ENCODE measurements around the gene PPEF2. TPM values are rescaled to one million over a fixed set of nuclear protein-coding genes. Genes with fewer than 3 reads are reported as not detected.

The PPEF2 gene
- total RNA-seq, 2 donors from 2014 or later = not detected

DNA sequence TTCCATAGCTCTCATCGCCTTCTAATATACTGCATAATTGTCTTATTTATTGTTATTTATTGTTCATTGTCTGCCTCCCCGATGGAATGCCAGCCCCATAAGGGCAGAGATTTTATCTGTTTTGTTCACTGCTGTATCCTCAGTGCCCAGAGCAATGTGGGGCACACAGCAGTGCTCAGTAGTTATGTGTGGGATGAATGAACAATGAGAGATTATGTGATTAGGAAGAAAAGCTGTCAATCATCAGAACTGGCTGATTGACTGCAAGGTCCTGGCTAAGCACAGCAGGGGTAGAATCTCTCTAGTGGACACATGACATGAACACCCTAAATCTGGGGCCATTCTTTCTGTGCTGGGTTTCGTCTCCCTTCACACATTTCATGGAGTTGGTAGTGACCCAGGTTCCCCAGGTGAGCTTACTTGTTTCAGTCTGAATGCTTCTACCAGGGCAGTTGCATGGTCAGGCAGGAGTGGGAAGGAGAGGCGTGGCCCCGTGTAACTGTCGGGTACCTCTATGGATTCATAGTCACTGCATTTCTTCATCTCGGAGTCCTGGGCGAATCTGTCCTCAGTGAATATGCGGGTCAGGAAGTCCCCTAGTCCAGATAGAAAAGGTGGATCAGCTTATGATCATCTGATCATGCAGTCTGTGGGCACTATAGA, 12.6 kb downstream of the PPEF2 start:
- H3K9me3 ChIP-seq = no peaks in the 10 kb centered on the region
- no peak for DNase-seq
- no peak overlapping the region for H3K4me3 ChIP-seq
- ATAC-seq = no peak
- no peaks in the 10 kb centered on the region for H3K36me3 ChIP-seq (replicated peaks in 1 of 2; ENCODE audit: insufficient read depth in 1 of 2, low read depth in 2 of 2)
- intact Hi-C loops (cut with DNase I) = no loop called here
- TF ChIP-seq, protein P1, sequence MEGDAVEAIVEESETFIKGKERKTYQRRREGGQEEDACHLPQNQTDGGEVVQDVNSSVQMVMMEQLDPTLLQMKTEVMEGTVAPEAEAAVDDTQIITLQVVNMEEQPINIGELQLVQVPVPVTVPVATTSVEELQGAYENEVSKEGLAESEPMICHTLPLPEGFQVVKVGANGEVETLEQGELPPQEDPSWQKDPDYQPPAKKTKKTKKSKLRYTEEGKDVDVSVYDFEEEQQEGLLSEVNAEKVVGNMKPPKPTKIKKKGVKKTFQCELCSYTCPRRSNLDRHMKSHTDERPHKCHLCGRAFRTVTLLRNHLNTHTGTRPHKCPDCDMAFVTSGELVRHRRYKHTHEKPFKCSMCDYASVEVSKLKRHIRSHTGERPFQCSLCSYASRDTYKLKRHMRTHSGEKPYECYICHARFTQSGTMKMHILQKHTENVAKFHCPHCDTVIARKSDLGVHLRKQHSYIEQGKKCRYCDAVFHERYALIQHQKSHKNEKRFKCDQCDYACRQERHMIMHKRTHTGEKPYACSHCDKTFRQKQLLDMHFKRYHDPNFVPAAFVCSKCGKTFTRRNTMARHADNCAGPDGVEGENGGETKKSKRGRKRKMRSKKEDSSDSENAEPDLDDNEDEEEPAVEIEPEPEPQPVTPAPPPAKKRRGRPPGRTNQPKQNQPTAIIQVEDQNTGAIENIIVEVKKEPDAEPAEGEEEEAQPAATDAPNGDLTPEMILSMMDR (IDR thresholded peaks at IDR 0.05) = no peak
- TF ChIP-seq POLR2A (IDR thresholded peaks at IDR 0.05) = no peak
- no peak overlapping the region for H3K27ac ChIP-seq
- no peaks in the 10 kb centered on the region for H3K4me1 ChIP-seq
- 75 to 82% methylated on average over 5 to 9 of the region's 9 CpGs for WGBS, 2 donors
- H3K27me3 ChIP-seq = peaks cover 0 to 7% of the 10 kb centered on the region in 2 donors

DNA sequence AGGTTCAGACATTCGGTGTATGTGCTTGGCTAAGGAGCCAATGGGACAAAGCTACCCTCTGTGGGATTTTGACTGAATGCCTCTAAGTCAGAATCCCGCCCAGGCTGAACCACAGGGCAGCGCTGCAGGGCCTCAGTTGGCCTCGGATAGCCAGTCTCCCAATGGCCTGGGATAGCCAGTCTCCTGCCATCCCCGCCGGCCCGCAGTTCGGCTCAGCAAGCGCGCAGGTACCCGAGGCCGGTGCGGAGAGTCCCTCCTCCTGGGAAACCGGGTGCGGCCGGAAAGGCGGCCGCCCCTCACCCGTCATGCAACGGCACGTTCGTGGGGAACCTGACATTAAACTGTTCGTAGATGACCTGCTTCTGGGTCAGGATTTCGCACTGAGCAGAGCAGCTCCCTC, 16.1 kb downstream of the PPEF2 start:
- no peak for DNase-seq
- Histone ChIP-seq H3K4me3 (no peak overlapping the region), H3K4me1 (no peaks in the 10 kb centered on the region), H3K27me3 (peaks cover 0 to 7% of the 10 kb centered on the region in 2 donors), H3K9me3 (no peaks in the 10 kb centered on the region), H3K36me3 (replicated peaks in 1 of 2; ENCODE audit: insufficient read depth in 1 of 2, low read depth in 2 of 2) (no peaks in the 10 kb centered on the region), H3K27ac (no peak overlapping the region)
- no peak for ATAC-seq
- intact Hi-C loops (cut with DNase I) = no loop called here
- TF ChIP-seq, protein P1 (IDR thresholded peaks at IDR 0.05) = no peak
- no peak for TF ChIP-seq POLR2A (IDR thresholded peaks at IDR 0.05)
- WGBS, 2 donors = 54 to 69% methylated on average over 18 to 23 of the region's 24 CpGs

DNA sequence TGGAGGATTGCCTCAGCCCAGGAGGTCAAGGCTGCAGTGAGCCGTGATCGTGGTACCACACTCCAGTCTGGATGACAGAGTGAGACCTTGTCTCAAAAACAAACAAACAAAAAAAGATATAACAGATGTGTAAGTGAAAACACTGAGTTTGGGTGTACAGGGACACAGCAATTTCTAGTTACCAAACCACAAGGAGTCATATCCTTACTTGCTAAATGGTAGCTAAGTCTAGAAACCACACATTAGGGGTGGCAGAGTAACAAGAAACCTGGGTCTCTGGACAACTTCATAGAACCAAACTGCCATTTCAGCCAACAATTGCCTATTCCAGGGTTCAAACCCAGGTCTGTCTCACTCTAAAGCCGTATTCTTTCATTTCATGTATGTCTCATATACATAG, 20.8 kb downstream of the PPEF2 start:
- Histone ChIP-seq H3K27me3 (peaks cover 0 to 7% of the 10 kb centered on the region in 2 donors), H3K4me3 (no peak overlapping the region), H3K27ac (no peak overlapping the region), H3K4me1 (no peaks in the 10 kb centered on the region), H3K9me3 (no peaks in the 10 kb centered on the region), H3K36me3 (replicated peaks in 1 of 2; ENCODE audit: insufficient read depth in 1 of 2, low read depth in 2 of 2) (no peaks in the 10 kb centered on the region)
- no peak for DNase-seq
- ATAC-seq = no peak
- TF ChIP-seq, protein P1 (IDR thresholded peaks at IDR 0.05) = no peak
- no peak for TF ChIP-seq POLR2A (IDR thresholded peaks at IDR 0.05)
- intact Hi-C loops (cut with DNase I) = no loop called here
- WGBS, 2 donors = 71% methylated on average over 3 of the region's 3 CpGs

DNA sequence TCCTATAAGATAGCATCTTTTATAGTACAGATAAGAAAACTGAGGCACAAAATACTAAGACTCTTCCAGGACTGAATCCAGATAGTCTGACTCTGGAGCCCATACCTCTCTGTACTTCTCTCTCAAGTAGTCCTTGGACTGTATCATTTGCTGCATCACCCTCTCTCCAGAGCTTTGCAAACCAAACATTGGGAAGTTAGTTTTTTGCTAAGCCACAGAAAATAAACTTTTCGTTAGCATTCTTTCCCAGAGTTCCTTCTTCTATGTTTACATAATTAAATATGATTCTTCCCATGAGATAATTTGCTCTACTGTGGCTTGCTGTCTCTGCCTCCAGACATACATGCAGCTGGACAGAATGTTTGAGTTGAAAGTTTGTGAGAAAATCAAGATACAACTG, 22.0 kb downstream of the PPEF2 start:
- intact Hi-C loops (cut with DNase I) = no loop called here
- 33 to 34% methylated on average over 1 of the region's 1 CpG for WGBS, 2 donors
- Histone ChIP-seq H3K36me3 (replicated peaks in 1 of 2; ENCODE audit: insufficient read depth in 1 of 2, low read depth in 2 of 2) (no peaks in the 10 kb centered on the region), H3K27me3 (no peaks in the 10 kb centered on the region), H3K27ac (no peak overlapping the region), H3K4me3 (no peak overlapping the region), H3K9me3 (no peaks in the 10 kb centered on the region), H3K4me1 (no peaks in the 10 kb centered on the region)
- no peak for ATAC-seq
- no peak for TF ChIP-seq POLR2A (IDR thresholded peaks at IDR 0.05)
- no peak for DNase-seq

DNA sequence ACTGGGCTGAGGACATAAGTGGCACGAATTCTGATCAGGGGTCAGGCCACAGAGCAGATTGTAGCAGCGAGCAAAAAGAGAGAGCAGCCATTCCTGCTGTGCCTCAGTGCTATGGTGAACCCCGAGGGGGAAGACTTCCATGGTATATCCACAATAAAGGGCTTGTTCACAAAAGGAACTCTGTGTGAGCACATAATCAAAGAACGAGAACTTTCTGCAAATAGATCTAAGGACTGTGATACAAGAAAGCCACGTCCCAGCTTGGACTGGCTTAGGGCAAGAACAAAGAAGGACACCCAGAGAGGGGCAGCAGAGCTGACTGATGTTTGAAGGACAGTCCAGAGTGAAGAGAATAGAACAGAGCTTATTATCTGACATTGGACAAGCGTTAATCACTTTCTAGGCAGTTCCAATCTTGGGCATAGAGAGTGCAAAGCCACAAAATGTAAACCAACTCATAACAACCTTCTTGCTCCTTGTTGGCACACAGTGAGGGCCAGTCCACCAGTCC, 24.0 kb downstream of the PPEF2 start:
- 37 to 40% methylated on average over 6 of the region's 6 CpGs for WGBS, 2 donors

More for the DNA sequence above, 24.0 kb downstream of the PPEF2 start:
- Histone ChIP-seq H3K27ac (no peak overlapping the region), H3K4me3 (no peak overlapping the region), H3K4me1 (no peaks in the 10 kb centered on the region), H3K36me3 (replicated peaks in 1 of 2; ENCODE audit: insufficient read depth in 1 of 2, low read depth in 2 of 2) (no peaks in the 10 kb centered on the region), H3K27me3 (no peaks in the 10 kb centered on the region), H3K9me3 (no peaks in the 10 kb centered on the region)
- no peak for ATAC-seq
- intact Hi-C loops (cut with DNase I) = no loop called here
- no peak for DNase-seq
- TF ChIP-seq, protein P1 (IDR thresholded peaks at IDR 0.05) = no peak
- TF ChIP-seq POLR2A (IDR thresholded peaks at IDR 0.05) = no peak
